ENCODE data around the gene HSF5. TPM values are rescaled to one million over a fixed set of nuclear protein-coding genes. Genes with fewer than 3 reads are reported as not detected.

HSF5 gene
- total and polyA plus RNA-seq, 4 donors, result not detected

DNA sequence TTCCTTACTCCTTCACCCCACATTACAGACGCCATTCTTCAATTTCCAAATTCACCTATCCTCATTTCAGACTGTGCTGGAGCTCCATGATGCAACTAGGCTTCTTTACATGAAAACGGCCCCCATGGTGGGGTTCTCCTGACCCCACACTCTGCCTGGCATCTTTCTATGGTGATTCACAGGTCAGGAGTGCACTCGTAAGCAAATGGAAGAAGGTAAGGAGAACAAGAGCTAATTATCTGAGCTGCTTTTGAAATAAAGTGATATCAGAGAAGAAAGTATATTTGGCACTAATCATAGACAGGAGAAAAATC, 108.7 kb downstream of the HSF5 start:
- ATAC-seq (ENCODE audit: low FRiP score) (no peak), DNase-seq (no peak)
- H3K36me3 ChIP-seq (ENCODE audit: control insufficient read depth in 1 of 2, insufficient read depth in 2 of 2, low read length in 1 of 2), result no peaks in the 10 kb centered on the region
- WGBS, 2 donors, result 64 to 65% methylated on average over 3 of the region's 3 CpGs
- H3K27me3 ChIP-seq (ENCODE audit: control insufficient read depth in 1 of 2, insufficient read depth in 2 of 2, low read length in 1 of 2), result no peaks in the 10 kb centered on the region
- no peak overlapping the region for H3K4me3 ChIP-seq (ENCODE audit: low read length in 2 of 2)
- intact Hi-C loops (cut with DNase I), result no loop called here
- H3K4me1 ChIP-seq (ENCODE audit: control insufficient read depth in 1 of 2, insufficient read depth in 2 of 2, low read length in 2 of 2), result no peaks in the 10 kb centered on the region
- H3K27ac ChIP-seq (ENCODE audit: low read depth in 1 of 2, low read length in 2 of 2), result no peak overlapping the region
- H3K9me3 ChIP-seq (ENCODE audit: control insufficient read depth, low read length), result no peaks in the 10 kb centered on the region

DNA sequence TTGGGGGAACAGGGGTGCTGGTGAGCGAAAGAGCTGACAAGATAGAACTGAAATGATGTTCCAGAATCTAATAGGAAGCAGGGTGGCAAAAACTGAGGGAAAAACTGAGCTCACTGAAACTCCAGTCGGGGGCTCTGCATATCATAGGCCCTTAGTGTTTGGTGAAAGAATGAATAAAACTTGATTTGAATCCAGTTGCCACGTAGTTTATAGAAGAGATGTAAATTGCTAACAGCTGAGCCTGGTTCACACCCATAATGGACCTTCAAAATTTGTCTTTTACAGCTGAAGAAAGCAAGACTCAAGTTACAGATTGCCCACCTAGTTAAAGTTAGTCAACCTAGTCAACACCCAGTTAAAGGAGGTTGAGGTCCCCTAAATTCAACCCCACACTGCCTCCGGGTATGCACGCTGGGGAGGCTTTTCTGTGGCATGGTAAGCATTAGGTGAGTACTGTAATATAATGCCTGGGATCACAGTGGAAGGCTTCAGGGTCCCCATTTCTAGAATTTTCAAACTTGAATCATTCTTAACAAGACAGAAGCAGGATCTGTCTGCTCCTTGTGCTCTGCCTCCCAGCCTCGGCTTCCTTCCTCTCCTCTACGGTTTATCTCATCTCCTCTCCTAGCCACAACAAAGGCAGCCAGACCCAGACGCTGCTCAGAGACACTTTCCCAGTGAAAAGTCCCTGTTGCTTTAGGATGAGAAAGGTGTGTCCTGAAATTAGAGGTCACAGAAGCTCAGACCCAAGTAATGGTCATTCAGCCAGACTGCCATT, 109.3 kb downstream of the HSF5 start:
- H3K4me3 ChIP-seq (ENCODE audit: low read length in 2 of 2), result no peak overlapping the region
- ATAC-seq (ENCODE audit: low FRiP score) (no peak), DNase-seq (no peak)
- no peak overlapping the region for H3K27ac ChIP-seq (ENCODE audit: low read depth in 1 of 2, low read length in 2 of 2)
- no peaks in the 10 kb centered on the region for H3K4me1 ChIP-seq (ENCODE audit: control insufficient read depth in 1 of 2, insufficient read depth in 2 of 2, low read length in 2 of 2)
- intact Hi-C loops (cut with DNase I), result no loop called here
- no peaks in the 10 kb centered on the region for H3K27me3 ChIP-seq (ENCODE audit: control insufficient read depth in 1 of 2, insufficient read depth in 2 of 2, low read length in 1 of 2)
- H3K9me3 ChIP-seq (ENCODE audit: control insufficient read depth, low read length), result no peaks in the 10 kb centered on the region
- WGBS, 2 donors, result 56 to 57% methylated on average over 8 of the region's 8 CpGs
- H3K36me3 ChIP-seq (ENCODE audit: control insufficient read depth in 1 of 2, insufficient read depth in 2 of 2, low read length in 1 of 2), result no peaks in the 10 kb centered on the region

GRCh38 chr17:58377661-58378060, 110.5 kb downstream of the HSF5 start:
- no peak for ATAC-seq (ENCODE audit: low FRiP score)
- DNase-seq, result no peak
- no peaks in the 10 kb centered on the region for H3K9me3 ChIP-seq (ENCODE audit: control insufficient read depth, low read length)
- no peak overlapping the region for H3K4me3 ChIP-seq (ENCODE audit: low read length in 2 of 2)
- intact Hi-C loops (cut with DNase I), result no loop called here
- H3K4me1 ChIP-seq (ENCODE audit: control insufficient read depth in 1 of 2, insufficient read depth in 2 of 2, low read length in 2 of 2), result no peaks in the 10 kb centered on the region
- WGBS, 2 donors, result 78 to 85% methylated on average over 5 of the region's 5 CpGs
- no peak overlapping the region for H3K27ac ChIP-seq (ENCODE audit: low read depth in 1 of 2, low read length in 2 of 2)
- H3K36me3 ChIP-seq (ENCODE audit: control insufficient read depth in 1 of 2, insufficient read depth in 2 of 2, low read length in 1 of 2), result no peaks in the 10 kb centered on the region
- no peaks in the 10 kb centered on the region for H3K27me3 ChIP-seq (ENCODE audit: control insufficient read depth in 1 of 2, insufficient read depth in 2 of 2, low read length in 1 of 2)

DNA sequence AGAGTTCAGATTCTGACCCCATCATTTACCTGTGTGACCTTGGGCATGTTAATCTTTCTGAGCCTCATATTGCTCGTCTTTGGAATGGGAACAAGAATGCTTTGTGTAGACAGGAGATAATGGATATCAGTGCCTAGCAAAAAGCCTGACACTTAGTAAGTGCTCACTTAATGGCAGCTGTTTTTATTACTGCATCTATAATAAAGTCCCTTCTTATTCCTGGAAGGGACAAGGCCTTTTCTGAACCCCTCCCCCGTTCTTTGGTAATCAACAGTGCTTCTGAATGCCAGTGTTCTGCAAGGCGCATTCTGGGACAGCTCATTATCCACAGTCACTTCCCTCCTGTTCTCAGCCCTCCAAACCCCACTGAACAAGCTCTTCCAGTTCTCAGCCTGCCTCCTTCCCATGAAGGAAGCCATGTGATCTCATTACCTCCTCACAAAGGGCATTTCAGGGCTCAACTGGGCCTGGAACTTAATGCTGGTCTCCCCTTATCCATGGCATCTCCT, 111.1 kb downstream of the HSF5 start:
- Histone ChIP-seq H3K27ac (ENCODE audit: low read depth in 1 of 2, low read length in 2 of 2) (no peak overlapping the region), H3K9me3 (ENCODE audit: control insufficient read depth, low read length) (no peaks in the 10 kb centered on the region), H3K36me3 (ENCODE audit: control insufficient read depth in 1 of 2, insufficient read depth in 2 of 2, low read length in 1 of 2) (no peaks in the 10 kb centered on the region), H3K4me1 (ENCODE audit: control insufficient read depth in 1 of 2, insufficient read depth in 2 of 2, low read length in 2 of 2) (no peaks in the 10 kb centered on the region), H3K4me3 (ENCODE audit: low read length in 2 of 2) (no peak overlapping the region), H3K27me3 (ENCODE audit: control insufficient read depth in 1 of 2, insufficient read depth in 2 of 2, low read length in 1 of 2) (no peaks in the 10 kb centered on the region)
- intact Hi-C loops (cut with DNase I), result no loop called here
- ATAC-seq (ENCODE audit: low FRiP score) (no peak), DNase-seq (no peak)
- WGBS, 2 donors, result 74% methylated on average over 3 of the region's 3 CpGs

DNA sequence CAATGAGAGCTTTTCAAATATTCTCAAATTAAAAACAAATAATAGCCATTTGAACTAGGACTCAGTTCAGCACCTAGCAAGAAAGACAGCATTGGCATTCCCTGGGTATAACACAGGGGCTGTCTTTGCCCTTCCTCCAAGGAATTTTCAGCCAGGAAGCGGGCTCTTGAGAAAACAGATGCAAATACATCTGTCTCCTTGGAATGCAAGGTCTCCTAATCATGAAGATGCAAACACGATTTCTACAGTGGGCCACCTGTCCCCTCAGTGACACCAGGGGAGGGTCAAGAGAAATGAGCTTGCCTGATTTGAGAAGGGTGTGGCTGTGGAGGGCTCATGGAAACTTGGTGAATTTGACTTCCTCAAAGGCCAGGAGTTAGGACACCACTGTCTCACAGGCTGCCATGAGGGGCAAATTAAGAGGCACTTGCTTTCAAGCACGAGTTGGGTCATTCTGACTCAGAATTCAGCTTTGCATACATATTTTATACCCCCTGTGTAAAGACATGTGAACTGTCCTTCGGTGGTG, 111.7 kb downstream of the HSF5 start:
- no peak for ATAC-seq (ENCODE audit: low FRiP score)
- H3K27ac ChIP-seq (ENCODE audit: low read depth in 1 of 2, low read length in 2 of 2), result no peak overlapping the region
- no peak for DNase-seq
- intact Hi-C loops (cut with DNase I), result no loop called here
- H3K4me3 ChIP-seq (ENCODE audit: low read length in 2 of 2), result no peak overlapping the region
- H3K27me3 ChIP-seq (ENCODE audit: control insufficient read depth in 1 of 2, insufficient read depth in 2 of 2, low read length in 1 of 2), result no peaks in the 10 kb centered on the region
- no peaks in the 10 kb centered on the region for H3K4me1 ChIP-seq (ENCODE audit: control insufficient read depth in 1 of 2, insufficient read depth in 2 of 2, low read length in 2 of 2)
- H3K36me3 ChIP-seq (ENCODE audit: control insufficient read depth in 1 of 2, insufficient read depth in 2 of 2, low read length in 1 of 2), result no peaks in the 10 kb centered on the region
- 52 to 57% methylated on average over 4 of the region's 4 CpGs for WGBS, 2 donors
- H3K9me3 ChIP-seq (ENCODE audit: control insufficient read depth, low read length), result no peaks in the 10 kb centered on the region

DNA sequence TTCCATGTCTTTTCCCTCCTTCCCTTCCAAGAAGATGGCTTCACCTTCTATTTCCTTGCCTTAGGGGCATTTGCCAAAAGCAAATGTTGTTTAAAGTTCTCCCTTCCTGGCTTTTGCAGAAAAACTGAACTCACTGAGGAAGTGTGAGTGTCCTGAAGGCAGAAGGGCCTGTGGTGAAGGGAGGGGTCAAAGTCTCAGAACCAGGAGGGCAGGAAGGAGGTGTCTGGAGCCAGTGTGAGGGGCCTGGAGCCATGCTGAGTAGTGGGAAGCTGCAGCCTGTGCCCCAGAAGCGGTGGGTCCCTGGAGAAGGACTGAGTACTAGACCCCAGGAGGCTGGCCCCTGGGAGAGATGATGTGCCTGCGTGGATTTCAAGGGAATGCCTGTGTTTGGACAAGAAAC, 112.4 kb downstream of the HSF5 start:
- no peaks in the 10 kb centered on the region for H3K9me3 ChIP-seq (ENCODE audit: control insufficient read depth, low read length)
- ATAC-seq (ENCODE audit: low FRiP score) (no peak), DNase-seq (no peak)
- H3K27ac ChIP-seq (ENCODE audit: low read depth in 1 of 2, low read length in 2 of 2), result no peak overlapping the region
- intact Hi-C loops (cut with DNase I), result no loop called here
- no peaks in the 10 kb centered on the region for H3K4me1 ChIP-seq (ENCODE audit: control insufficient read depth in 1 of 2, insufficient read depth in 2 of 2, low read length in 2 of 2)
- WGBS, 2 donors, result 55 to 71% methylated on average over 2 of the region's 2 CpGs
- H3K4me3 ChIP-seq (ENCODE audit: low read length in 2 of 2), result no peak overlapping the region
- no peaks in the 10 kb centered on the region for H3K27me3 ChIP-seq (ENCODE audit: control insufficient read depth in 1 of 2, insufficient read depth in 2 of 2, low read length in 1 of 2)
- no peaks in the 10 kb centered on the region for H3K36me3 ChIP-seq (ENCODE audit: control insufficient read depth in 1 of 2, insufficient read depth in 2 of 2, low read length in 1 of 2)

- Histone ChIP-seq H3K27ac (ENCODE audit: low read depth in 1 of 2, low read length in 2 of 2) (no peak overlapping the region), H3K4me3 (ENCODE audit: low read length in 2 of 2) (no peak overlapping the region), H3K36me3 (ENCODE audit: control insufficient read depth in 1 of 2, insufficient read depth in 2 of 2, low read length in 1 of 2) (no peaks in the 10 kb centered on the region), H3K4me1 (ENCODE audit: control insufficient read depth in 1 of 2, insufficient read depth in 2 of 2, low read length in 2 of 2) (no peaks in the 10 kb centered on the region), H3K27me3 (ENCODE audit: control insufficient read depth in 1 of 2, insufficient read depth in 2 of 2, low read length in 1 of 2) (no peaks in the 10 kb centered on the region), H3K9me3 (ENCODE audit: control insufficient read depth, low read length) (no peaks in the 10 kb centered on the region)
- DNase-seq (no peak), ATAC-seq (ENCODE audit: low FRiP score) (no peak)
- intact Hi-C loops (cut with DNase I), result no loop called here
- 77 to 81% methylated on average over 5 of the region's 5 CpGs for WGBS, 2 donors
Measured at GRCh38 chr17:58375256-58375655, 113.0 kb downstream of the HSF5 start.

- intact Hi-C loops (cut with DNase I), result no loop called here
Measured at GRCh38 chr17:58373923-58374322, 114.3 kb downstream of the HSF5 start.

GRCh38 chr17:58373003-58373402, 115.2 kb downstream of the HSF5 start:
- ATAC-seq (ENCODE audit: low FRiP score) (no peak), DNase-seq (no peak)
- no peak overlapping the region for H3K4me3 ChIP-seq (ENCODE audit: low read length in 2 of 2)

More at GRCh38 chr17:58373923-58374322, 114.3 kb downstream of the HSF5 start:
- 81 to 83% methylated on average over 1 of the region's 1 CpG for WGBS, 2 donors
- Histone ChIP-seq H3K4me3 (ENCODE audit: low read length in 2 of 2) (no peak overlapping the region), H3K9me3 (ENCODE audit: control insufficient read depth, low read length) (no peaks in the 10 kb centered on the region), H3K4me1 (ENCODE audit: control insufficient read depth in 1 of 2, insufficient read depth in 2 of 2, low read length in 2 of 2) (no peaks in the 10 kb centered on the region), H3K27me3 (ENCODE audit: control insufficient read depth in 1 of 2, insufficient read depth in 2 of 2, low read length in 1 of 2) (no peaks in the 10 kb centered on the region), H3K36me3 (ENCODE audit: control insufficient read depth in 1 of 2, insufficient read depth in 2 of 2, low read length in 1 of 2) (no peaks in the 10 kb centered on the region), H3K27ac (ENCODE audit: low read depth in 1 of 2, low read length in 2 of 2) (no peak overlapping the region)
- DNase-seq (no peak), ATAC-seq (ENCODE audit: low FRiP score) (no peak)

More at GRCh38 chr17:58373003-58373402, 115.2 kb downstream of the HSF5 start:
- Histone ChIP-seq H3K36me3 (ENCODE audit: control insufficient read depth in 1 of 2, insufficient read depth in 2 of 2, low read length in 1 of 2) (no peaks in the 10 kb centered on the region), H3K4me1 (ENCODE audit: control insufficient read depth in 1 of 2, insufficient read depth in 2 of 2, low read length in 2 of 2) (no peaks in the 10 kb centered on the region), H3K27ac (ENCODE audit: low read depth in 1 of 2, low read length in 2 of 2) (no peak overlapping the region), H3K27me3 (ENCODE audit: control insufficient read depth in 1 of 2, insufficient read depth in 2 of 2, low read length in 1 of 2) (no peaks in the 10 kb centered on the region), H3K9me3 (ENCODE audit: control insufficient read depth, low read length) (no peaks in the 10 kb centered on the region)
- WGBS, 2 donors, result 78 to 79% methylated on average over 5 of the region's 5 CpGs
- intact Hi-C loops (cut with DNase I), result no loop called here

All from aorta (tissue), 5 donors.